Upper lobe of right lung (tissue), 1 donor: ENCODE measurements around the gene DIRAS1. TPM values are rescaled to one million over a fixed set of nuclear protein-coding genes. Genes with fewer than 3 reads are reported as not detected.
A peak's percentile ranks its signal among the peaks of the same experiment; 100 is the strongest.

ENCODE experiments used
- ATAC-seq: fragments of 200-7000 bp; cut with Tn5 transposase; one replicate; pipeline ENCODE4 v1.9.1; 2020; ENCODE audit warnings: mild to moderate bottlenecking, moderate library complexity
- DNase-seq: peaks from one replicate; pipeline ENCODE4 v3.0.0-alpha.2; 2020
- H3K27ac ChIP-seq: fragments of 200-600 bp; one replicate; pipeline ENCODE4 v1.8.0; 2022
- H3K27me3 ChIP-seq: fragments of 200-600 bp; one replicate; pipeline ENCODE4 v1.8.0; 2022; ENCODE audit warnings: mild to moderate bottlenecking
- H3K36me3 ChIP-seq: fragments of 200-600 bp; one replicate; pipeline ENCODE4 v1.8.0; 2022
- H3K4me1 ChIP-seq: fragments of 200-600 bp; one replicate; pipeline ENCODE4 v1.8.0; 2022
- H3K4me3 ChIP-seq: fragments of 200-600 bp; one replicate; pipeline ENCODE4 v1.8.0; 2022; ENCODE audit warnings: mild to moderate bottlenecking
- H3K9me3 ChIP-seq: fragments of 200-600 bp; one replicate; pipeline ENCODE4 v1.8.0; 2022
- intact Hi-C: fragments of 100-400 bp; cut with DNase I; formaldehyde crosslinking; loops from one replicate; pipeline ENCODE4 v1.11.0; 2022
- total RNA-seq: library from RNA; stranded (reverse); fragmentation: NEBNext Ultra II Directional; extraction: Animal tissue kit (Norgen Biotek cat#: 25700); gene quantifications from one replicate; pipeline ENCODE4 v1.2.1, GENCODE V29; 2021
- TF ChIP-seq, protein P1 (sequence below): fragments of 200-600 bp; IDR thresholded peaks from one replicate; pipeline ENCODE4 v1.8.0; 2022; ENCODE audit warnings: antibody characterized with exemption
- donor health status: DM: no; HTN: yes; CAD: no; lungs with severe emphysema.

The DIRAS1 gene
- total RNA-seq, 1 donor from 2014 or later = 1.8 TPM

DNA sequence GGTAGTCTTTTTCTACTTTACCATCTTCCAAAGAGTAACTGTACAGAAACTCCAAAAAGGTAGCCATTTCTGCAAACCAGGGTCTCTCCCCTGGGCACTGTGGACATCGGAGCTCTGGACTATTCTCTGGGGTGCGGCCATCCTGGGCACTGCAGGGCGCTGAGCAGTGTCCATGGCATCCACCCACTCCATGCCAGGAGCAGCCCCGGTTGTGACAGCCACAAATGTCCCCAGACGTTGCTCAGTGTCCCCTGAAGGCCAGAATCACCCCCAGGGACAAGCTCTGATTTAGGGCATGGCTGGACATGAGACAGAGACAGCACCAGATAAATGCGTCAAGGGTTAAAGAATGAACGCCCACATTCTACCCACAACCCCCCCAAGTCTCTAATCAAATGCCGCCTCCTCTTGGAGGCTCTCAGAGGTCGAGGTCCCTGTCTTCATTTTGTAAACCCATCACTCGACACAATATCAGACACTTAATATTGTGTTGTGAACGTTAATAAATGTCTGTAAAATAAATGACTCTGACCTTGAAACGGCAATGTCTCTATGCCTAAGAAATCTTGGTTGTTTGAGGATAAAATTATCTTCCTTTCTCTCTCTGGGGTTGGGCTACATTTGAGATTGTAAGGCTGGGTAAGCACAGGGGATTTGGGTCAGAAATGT lies 27.5 kb downstream of the DIRAS1 start:
- intact Hi-C loops = no loop called here
- Histone ChIP-seq H3K9me3 (no peaks in the 10 kb centered on the region), H3K27ac (no peak overlapping the region), H3K36me3 (no peaks in the 10 kb centered on the region), H3K4me3 (no peak overlapping the region), H3K4me1 (peaks cover 8% of the 10 kb centered on the region), H3K27me3 (no peaks in the 10 kb centered on the region)
- DNase-seq (no peak), ATAC-seq (no peak)
- TF ChIP-seq, protein P1, sequence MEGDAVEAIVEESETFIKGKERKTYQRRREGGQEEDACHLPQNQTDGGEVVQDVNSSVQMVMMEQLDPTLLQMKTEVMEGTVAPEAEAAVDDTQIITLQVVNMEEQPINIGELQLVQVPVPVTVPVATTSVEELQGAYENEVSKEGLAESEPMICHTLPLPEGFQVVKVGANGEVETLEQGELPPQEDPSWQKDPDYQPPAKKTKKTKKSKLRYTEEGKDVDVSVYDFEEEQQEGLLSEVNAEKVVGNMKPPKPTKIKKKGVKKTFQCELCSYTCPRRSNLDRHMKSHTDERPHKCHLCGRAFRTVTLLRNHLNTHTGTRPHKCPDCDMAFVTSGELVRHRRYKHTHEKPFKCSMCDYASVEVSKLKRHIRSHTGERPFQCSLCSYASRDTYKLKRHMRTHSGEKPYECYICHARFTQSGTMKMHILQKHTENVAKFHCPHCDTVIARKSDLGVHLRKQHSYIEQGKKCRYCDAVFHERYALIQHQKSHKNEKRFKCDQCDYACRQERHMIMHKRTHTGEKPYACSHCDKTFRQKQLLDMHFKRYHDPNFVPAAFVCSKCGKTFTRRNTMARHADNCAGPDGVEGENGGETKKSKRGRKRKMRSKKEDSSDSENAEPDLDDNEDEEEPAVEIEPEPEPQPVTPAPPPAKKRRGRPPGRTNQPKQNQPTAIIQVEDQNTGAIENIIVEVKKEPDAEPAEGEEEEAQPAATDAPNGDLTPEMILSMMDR = no peak

DNA sequence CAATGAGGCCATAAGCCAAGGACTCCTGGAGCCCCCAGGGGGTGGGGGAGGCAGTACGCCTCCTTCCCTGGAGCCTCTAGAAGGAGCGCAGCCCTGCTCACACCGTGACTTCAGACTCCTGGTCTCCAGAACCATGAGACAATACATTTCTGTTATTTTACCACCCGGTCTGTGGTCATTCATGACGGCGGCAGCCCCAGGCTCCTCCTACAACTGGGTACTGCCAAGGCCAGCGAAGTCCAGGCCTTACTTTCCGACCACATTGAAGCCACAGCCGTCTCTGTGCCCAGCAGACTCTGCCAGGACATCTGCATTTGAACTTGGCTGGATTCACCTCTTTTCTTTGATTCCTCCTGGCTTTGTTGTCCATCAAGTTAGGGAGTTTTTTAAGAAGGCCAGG lies 29.2 kb downstream of the DIRAS1 start:
- ATAC-seq (no peak), DNase-seq (no peak)
- no peaks in the 10 kb centered on the region for H3K27me3 ChIP-seq
- H3K4me3 ChIP-seq = no peak overlapping the region
- intact Hi-C loops = no loop called here
- peaks cover 8% of the 10 kb centered on the region for H3K4me1 ChIP-seq
- no peaks in the 10 kb centered on the region for H3K36me3 ChIP-seq
- H3K27ac ChIP-seq = no peak overlapping the region
- TF ChIP-seq, protein P1 = no peak
- H3K9me3 ChIP-seq = no peaks in the 10 kb centered on the region

DNA sequence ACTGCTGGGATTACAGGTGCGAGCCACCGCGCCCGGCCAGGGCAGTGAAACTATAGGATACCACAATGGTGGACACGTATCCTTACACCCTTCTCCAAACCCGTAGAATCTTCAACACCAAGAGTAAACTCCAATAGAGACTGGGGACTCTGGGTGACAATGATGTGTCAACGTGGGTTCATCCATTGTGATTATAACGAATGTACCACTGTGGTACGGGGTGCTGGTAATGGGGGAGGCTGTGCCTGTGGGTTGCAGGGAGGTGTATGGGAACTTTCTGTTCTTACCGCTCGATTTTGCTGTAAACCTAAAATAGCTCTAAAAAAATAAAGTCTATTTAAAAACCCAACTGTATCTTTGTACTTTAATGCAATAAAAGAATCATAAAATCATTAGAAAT lies 30.3 kb downstream of the DIRAS1 start:
- peaks cover 8% of the 10 kb centered on the region for H3K4me1 ChIP-seq
- no peaks in the 10 kb centered on the region for H3K36me3 ChIP-seq
- H3K27me3 ChIP-seq = no peaks in the 10 kb centered on the region
- intact Hi-C loops = no loop called here
- no peaks in the 10 kb centered on the region for H3K9me3 ChIP-seq
- H3K4me3 ChIP-seq = no peak overlapping the region
- TF ChIP-seq, protein P1 = no peak
- ATAC-seq (no peak), DNase-seq (no peak)
- H3K27ac ChIP-seq = no peak overlapping the region

DNA sequence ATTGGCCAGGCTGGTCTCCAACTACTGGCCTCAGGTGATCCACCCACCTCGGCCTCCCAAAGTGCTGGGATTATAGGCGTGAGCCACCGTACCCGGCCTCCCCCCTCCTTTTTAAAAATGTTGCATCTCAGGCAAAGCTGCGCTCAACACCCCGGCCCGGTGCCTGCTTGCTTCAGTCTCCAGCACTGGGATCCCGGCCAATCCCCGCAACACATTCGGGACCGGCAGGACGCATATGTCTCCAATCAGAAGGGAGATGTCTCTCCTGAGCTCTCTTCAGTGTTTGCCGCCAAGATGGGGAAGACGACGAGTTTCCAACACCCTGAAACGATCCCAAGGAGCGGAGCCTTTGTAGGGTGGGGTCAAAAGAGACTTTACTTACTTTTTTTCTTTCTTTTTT lies 34.8 kb downstream of the DIRAS1 start:
- DNase-seq (no peak), ATAC-seq (no peak)
- intact Hi-C loops = no loop called here
- Histone ChIP-seq H3K4me1 (no peaks in the 10 kb centered on the region), H3K9me3 (no peaks in the 10 kb centered on the region), H3K4me3 (no peak overlapping the region), H3K27me3 (no peaks in the 10 kb centered on the region), H3K27ac (no peak overlapping the region), H3K36me3 (no peaks in the 10 kb centered on the region)
- TF ChIP-seq, protein P1 = no peak

DNA sequence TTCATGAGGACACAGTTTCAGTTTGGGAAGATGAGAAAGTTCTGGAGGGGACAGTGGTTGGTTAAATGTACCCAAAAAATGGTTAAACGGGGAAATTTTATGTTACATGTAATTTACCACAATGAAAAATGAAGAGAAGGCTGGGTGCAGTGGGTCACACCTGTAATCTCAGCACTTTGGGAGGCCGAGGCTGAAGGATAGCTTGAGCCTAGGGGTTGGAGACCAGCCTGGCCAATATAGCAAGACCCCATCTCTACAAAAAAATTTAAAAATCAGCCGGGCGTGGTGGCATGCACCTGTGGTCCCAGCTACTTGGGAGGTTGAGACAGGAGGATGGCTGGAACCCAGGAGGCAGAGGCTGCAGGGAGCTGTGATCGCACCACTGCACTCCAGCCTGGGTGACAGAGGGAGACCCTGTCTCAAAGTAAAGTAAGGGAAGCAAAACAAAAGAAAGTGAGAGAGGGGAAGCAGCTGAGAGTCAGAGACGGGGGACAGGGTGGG lies 35.9 kb downstream of the DIRAS1 start:
- Histone ChIP-seq H3K4me1 (no peaks in the 10 kb centered on the region), H3K9me3 (no peaks in the 10 kb centered on the region), H3K4me3 (peak overlapping the region; percentile 1), H3K27me3 (no peaks in the 10 kb centered on the region), H3K36me3 (no peaks in the 10 kb centered on the region), H3K27ac (peak overlapping the region; percentile 42)
- TF ChIP-seq, protein P1 = no peak
- intact Hi-C loops = no loop called here
- ATAC-seq = no peak
- no peak for DNase-seq
